Activated CD4-positive, alpha-beta T cell treated with anti-CD3 and anti-CD28 coated beads for 48 hours (primary cell): ENCODE data around the gene MPP3.

Source experiments
- DNase-seq: peaks from one replicate; pipeline ENCODE4 v3.0.0-alpha.2; 2020

Gene MPP3

GRCh38 chr17:43831633-43832032, 1.3 kb downstream of the MPP3 start:
- no peak for DNase-seq

GRCh38 chr17:43830510-43831140, 2.3 kb downstream of the MPP3 start:
- peak; percentile 39 for DNase-seq

- DNase-seq: no peak
These were observed 3.2 kb downstream of the MPP3 start for GRCh38 chr17:43829738-43830137.

GRCh38 chr17:43827596-43827995, 5.3 kb downstream of the MPP3 start:
- no peak for DNase-seq

- DNase-seq: no peak
These were observed 6.7 kb downstream of the MPP3 start for GRCh38 chr17:43826206-43826605.

GRCh38 chr17:43825567-43825966, 7.4 kb downstream of the MPP3 start:
- DNase-seq: no peak

- DNase-seq: no peak
These were observed 9.4 kb downstream of the MPP3 start for GRCh38 chr17:43823350-43824084.

GRCh38 chr17:43822570-43823190, 10.3 kb downstream of the MPP3 start:
- DNase-seq: no peak

- no peak for DNase-seq
These were observed 12.2 kb downstream of the MPP3 start for GRCh38 chr17:43820759-43821158.

GRCh38 chr17:43818966-43819365, 14.0 kb downstream of the MPP3 start:
- DNase-seq: no peak

- DNase-seq: no peak
These were observed 15.1 kb downstream of the MPP3 start for GRCh38 chr17:43817826-43818225.

- DNase-seq: no peak
These were observed 16.3 kb downstream of the MPP3 start for GRCh38 chr17:43816336-43817320.

GRCh38 chr17:43814714-43815113, 18.2 kb downstream of the MPP3 start:
- DNase-seq: no peak

GRCh38 chr17:43814026-43814425, 18.9 kb downstream of the MPP3 start:
- DNase-seq: no peak

GRCh38 chr17:43813386-43813785, 19.6 kb downstream of the MPP3 start:
- DNase-seq: no peak

GRCh38 chr17:43812396-43813265, 20.3 kb downstream of the MPP3 start:
- no peak for DNase-seq

- no peak for DNase-seq
These were observed 22.1 kb downstream of the MPP3 start for GRCh38 chr17:43810823-43811222.

GRCh38 chr17:43810226-43810715, 22.7 kb downstream of the MPP3 start:
- DNase-seq: no peak

GRCh38 chr17:43809121-43809520, 23.8 kb downstream of the MPP3 start:
- DNase-seq: no peak

GRCh38 chr17:43808076-43808475, 24.9 kb downstream of the MPP3 start:
- no peak for DNase-seq

GRCh38 chr17:43805117-43805516, 27.8 kb downstream of the MPP3 start:
- DNase-seq: no peak

- DNase-seq: no peak
These were observed 29.2 kb downstream of the MPP3 start for GRCh38 chr17:43803758-43804157.
